Stimulated activated CD4-positive, alpha-beta T cell treated with anti-CD3 and anti-CD28 coated beads, Interleukin-2, amount 100 ng/mL, for 24 hours (primary cell): ENCODE results near the gene PARVB.

Experiments used
- DNase-seq, 2 donors: peaks; one replicate each; pipeline ENCODE4 v3.0.0-alpha.2; 2020

The PARVB gene

DNA sequence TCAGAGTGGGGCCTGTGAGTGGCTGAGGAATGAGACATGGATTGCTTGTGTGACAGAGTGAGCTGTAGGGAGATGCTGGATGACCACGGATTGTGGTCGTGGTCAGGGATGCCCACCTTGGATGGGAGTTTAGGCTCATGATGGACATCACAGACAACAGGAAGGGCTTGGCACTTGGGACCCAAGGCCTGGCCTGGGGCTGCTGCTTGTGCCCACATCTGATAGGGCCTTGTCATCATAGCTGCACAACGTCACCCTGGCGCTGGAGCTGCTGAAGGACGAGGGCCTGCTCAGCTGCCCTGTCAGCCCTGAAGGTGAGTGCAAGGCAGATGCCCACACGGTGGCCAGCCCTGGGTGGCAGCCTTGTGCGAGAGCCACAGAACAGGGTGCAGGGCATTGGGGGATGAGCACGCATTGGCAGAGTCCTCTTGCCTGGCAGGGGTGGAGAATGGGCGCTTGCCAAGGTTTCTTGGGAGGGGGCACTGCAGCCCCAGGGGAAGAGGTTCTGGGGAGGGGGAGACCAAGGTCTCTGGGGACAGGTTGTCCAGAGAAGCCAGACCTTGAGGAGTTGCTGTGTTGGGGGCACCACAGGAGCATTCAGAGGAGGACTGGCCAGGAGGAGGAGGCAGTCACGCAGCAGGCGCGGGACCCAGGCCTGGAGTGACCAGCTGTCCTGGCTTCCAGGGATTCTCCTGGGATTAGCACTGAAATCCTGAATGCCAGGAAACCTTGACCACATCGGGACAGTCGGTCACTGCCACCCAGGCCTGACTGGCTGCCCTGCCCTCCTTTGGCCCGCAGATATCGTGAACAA, 181.6 kb downstream of the PARVB start:
- no peak for DNase-seq

DNA sequence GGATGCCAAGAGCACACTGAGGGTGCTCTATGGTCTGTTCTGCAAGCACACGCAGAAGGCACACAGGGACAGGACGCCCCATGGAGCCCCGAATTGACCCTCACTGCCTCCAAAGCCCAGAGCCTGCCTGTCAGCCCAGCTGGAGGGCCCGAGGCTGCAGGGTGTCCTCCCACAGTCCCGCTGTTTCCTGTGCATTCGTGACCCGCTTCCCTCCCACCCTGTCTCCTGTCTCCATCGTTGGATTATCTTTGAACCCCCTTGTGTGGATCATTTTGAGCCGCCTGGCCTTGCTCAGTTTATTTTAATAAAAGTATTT, 182.2 kb downstream of the PARVB start:
- DNase-seq = no peak

DNA sequence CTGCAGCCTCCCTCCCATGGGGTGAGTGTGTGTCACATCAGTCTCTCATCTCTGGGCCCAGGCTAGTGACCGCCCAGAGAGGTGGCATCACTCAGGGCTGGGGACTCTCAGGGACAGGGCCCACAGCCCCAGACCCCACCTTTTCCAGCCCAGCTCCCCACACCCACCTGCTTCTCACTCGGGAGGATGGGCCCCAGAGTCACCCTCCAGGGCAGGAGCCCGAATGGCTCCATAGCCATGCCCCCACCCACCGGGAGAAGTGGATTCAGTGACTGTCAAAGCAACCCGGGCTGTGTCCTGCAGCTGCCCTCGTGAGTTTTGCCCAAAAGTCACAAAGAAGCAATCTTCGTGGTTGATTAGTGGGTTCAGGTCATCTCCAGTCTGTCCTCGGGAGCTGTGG, 182.6 kb downstream of the PARVB start:
- DNase-seq = no peak

DNA sequence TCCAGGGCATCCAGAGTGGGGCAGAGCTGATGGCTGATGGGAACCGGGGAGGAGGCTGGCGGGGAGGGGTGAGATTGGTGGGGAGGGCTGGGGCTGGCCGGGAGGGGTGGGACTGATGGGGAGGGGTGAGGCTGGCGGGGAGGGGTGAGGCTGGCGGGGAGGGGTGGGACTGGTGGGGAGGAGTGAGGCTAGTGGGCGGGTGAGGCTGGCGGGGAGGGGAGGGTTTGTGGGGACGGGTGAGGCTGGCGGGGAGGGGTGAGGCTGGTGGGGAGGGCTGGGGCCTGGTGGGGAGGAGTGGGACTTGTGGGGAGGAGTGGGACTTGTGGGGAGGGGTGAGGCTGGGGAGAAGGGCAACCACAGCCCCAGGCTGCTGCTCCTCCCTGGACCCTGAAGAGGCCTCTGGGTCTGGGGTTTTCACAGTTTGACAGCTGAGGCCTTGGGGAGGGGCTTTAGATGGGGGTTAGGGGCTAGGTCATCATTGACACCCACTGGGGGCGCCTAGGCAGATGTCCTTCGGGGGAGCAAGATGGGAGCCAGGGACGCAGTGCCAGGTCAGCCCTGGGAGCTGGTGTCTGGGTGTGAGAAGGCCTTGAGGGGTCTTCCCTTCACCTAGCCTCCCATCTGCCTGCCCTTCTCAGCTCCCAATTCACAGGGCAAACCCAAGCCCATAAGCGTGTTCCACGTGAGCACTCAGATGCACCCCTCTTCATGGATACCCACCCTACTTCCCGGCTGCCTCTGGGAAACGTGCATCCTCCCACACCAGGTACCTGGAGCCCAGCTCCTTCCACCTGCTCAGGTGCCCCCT, 183.3 kb downstream of the PARVB start:
- no peak for DNase-seq

DNA sequence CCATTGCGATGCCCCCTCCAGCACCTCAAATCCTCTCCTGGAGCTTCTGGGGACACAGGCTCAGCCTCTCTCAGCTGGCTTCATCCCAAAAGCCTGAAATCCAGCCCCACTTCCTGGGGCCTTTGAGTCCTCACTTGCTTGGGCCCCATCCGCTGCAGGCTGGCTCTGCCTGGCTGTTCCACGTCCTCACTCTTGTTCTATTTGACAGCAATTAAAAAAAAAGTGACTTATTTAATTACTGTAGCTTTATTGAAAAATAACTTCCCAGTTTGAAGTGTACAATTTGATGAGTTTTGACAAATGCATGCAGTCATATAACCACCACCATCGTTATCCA, 183.8 kb downstream of the PARVB start:
- no peak for DNase-seq

DNA sequence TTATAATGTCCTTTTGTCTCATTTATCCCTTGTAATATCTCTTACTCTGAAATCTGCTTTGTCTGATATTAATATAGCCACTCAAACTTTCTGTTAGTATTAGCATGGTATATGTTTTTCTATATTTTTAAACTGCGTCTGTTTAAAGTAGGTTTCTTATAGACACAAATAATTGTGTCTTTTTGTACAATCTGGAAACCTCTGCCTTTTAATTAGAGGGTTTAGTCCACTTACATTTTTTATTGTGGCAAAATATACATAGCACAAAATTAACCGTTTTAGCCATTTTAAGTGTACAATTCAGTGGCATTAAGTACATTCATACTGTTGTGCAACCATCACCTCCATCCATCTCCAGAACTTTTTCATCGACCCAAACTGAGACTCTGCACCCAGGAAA, 185.2 kb downstream of the PARVB start:
- DNase-seq = no peak

DNA sequence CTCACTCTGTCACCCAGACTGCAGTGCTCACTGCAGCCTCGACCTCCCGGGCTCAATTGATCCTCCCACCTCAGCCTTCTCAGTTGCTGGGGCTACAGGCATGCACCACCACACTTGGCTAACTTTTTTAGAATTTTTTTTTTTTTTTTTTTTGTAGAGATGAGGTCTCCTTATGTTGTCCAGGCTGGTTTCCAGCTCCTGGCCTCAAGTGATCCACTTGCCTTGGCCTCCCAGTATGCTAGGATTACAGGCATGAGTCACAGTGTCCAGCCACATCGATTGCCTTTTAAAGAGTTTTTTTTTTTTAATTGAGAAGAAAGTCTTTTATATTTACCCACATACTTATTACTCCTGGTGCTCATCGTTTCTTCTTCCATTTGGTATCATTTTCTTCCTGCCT, 186.6 kb downstream of the PARVB start:
- no peak for DNase-seq

DNA sequence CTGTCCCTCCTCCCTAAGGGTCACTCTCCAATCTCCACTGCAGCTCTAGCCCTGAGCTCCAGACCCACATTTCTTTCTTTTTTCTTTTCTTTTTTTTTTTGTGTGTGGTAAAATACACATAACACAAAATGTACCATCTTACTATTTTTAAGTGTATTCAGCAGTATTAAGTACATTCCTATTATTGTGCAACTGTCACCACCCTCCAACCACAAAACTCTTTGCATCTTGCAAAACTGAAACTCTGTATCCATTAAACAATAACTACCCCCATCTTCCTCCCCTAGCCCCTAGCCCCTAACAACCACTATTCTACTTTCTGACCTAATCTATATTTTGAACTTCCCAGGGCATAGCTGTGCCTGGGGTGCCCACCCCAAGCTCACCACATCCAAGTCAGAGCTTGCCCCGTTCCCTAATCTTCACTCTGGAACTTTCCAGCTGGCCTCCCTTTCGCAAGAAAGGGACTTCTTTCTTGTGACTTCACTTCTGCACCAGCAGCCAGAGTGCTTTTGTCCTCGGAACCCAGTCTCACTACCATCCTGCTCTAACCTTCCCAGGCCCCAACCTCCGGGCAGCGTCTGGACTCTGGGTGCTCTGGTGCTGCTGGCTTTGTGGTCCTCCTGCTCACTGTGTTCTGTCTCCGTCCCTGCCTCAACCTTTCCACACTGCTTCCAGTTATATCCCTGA, 187.3 kb downstream of the PARVB start:
- DNase-seq = no peak

DNA sequence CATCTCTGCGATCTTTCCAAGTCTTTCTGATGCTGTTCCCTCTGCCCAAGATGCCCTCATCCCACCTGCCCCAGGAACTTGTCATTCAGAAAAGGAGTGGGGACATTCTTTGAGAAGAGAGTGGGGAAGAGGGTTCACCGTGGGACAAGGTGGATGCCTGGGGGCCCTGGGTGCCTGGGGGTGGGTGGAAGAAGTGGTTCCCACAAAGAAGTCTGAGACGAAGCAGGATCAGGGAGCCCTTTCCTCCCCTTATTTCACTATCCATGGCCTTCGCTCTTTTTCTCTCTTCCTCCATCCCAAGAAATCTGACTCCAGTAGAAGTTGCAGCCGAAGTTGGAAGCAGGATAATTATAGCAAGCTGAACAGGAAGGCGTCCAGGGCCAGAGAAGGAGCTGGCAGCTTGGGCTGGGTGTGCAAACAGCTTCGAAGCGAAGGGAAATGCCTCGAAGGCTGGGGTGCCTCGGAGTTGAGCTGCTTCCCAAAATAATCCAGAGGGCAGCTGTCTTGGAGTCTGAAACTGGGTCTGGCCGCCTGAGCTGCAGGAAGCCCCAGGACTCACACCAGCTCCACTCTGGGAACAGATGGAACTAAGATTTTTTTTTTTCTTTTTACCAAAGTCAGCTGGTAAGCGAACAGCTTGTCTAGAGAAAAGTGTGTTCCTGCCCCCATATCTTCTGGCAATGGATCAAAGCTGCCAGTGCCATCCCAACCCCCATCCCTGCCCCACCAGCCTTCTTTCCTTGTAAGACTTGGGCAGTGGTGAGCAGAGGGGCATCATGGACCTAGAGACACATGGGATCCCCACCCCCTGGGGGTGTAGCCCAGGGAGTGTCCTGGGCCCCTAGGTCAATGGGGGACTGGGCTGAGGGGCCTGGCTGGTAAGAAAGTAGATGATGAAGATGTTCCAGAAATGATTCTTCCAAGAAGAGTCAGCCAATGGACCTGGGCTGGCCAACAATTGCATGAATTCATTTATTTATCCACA, 188.1 kb downstream of the PARVB start:
- DNase-seq = no peak

DNA sequence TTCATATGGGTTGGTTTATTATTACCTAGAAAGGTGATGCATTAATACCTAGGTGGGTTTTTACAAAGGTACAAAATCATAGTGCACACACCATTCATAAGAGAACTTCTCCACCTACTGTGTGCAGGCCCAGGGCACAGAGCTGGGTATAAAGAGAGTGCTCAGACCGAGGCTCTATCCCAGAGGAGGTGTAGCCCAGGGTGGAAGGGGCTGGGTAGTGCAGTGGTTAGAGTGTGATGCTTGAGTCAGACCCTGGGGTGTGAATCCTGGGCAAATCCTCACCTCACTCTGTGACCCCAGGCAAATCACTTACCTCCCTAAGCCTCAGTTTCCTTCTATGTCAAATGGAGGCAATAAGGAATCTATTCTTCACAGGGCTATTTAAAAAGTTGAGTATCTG, 188.8 kb downstream of the PARVB start:
- DNase-seq = no peak

DNA sequence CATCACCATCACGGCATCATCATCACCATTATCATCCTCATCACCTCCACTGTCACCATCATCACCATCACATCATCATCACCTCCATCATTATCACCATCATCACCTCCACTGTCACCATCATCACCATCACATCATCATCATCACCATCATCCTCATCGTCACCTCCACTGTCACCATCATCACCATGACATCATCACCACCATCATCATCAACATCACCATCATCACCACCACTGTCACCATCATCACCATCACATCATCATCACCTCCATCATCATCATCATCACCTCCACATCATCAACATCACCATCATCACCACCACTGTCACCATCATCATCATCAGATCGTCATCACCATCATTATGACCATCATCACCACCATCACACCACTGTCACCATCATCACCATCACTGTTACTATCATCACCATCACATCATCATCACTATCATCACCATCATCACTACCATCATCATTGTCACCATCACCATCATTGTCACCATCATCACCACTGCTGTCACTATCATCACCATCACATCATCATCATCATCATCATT, 189.5 kb downstream of the PARVB start:
- DNase-seq = no peak

DNA sequence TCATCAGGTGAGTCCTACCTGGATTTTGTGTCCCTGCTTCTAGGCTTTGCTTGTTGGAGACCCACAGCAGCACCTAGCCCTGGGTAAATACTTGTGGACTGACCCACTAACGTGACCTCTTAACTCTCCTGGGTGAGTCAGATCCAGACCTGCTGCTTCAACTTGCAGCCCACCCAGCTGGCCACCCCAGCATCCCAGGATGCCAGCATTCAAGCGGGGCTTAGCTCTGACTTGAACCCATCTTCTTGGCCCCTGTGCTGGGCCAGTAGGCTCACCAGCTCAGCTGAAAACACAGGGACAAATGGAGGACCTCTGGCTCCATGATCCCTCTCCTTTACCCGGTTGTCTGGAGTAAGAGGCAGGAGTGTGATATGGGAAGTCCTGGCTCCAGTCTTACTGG, 190.1 kb downstream of the PARVB start:
- DNase-seq = no peak

DNA sequence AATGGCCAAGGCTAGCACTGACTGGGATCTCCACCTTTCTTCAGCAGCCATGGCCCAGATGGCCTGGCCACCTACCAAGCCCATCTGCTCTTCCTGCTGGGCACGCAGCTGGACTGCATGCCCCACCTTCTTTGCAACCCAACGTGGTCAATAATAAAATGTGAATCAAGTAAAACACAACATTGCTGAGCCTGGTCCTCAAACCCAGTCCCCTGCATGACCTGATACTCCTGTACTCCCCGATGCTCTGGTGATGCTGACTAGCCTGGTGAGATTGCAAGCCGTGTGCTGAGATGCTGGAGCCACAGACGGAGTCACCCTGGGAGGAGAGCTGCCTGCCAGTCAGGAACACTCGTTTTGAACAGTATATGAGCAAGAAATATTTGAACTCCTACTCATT, 190.7 kb downstream of the PARVB start:
- DNase-seq = no peak

DNA sequence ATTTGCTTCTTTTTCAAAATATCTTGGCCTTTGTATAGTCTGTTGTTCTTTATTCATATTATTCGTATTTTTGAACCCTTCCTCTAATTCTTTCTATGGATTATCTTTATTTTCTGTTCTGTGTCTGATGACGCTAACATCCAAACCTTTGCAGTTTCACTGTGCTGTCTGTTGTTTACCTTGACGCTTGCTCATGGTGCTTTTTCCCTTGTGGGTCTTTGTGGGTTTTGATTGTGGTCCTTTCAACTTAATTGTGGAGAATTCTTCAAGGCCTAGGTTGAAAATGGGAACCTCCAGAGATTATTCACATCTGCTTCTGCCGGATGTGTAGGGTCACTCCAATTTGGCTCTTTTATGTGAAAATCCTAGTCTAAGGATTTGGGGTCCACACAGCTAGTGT, 191.2 kb downstream of the PARVB start:
- DNase-seq = no peak

DNA sequence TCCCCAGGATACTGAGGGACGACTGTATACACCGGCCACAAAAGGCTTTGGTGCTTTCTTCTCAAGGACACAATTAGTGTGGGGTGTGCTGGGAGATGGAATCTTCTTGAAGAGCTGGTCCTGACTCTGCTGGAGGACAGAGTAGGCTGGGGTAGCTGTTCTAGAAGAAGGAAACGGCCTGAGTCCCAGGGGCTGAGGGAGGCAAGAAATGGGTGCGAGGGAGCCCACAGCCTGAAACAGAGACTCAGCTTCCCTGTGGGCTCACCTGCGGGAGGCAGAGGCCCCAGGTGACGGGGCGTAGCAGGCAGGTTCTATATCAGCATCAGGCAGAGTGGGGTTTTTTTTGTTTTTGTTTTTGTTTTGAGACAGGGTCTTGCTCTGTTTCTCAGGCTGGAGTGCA, 193.2 kb downstream of the PARVB start:
- no peak for DNase-seq

DNA sequence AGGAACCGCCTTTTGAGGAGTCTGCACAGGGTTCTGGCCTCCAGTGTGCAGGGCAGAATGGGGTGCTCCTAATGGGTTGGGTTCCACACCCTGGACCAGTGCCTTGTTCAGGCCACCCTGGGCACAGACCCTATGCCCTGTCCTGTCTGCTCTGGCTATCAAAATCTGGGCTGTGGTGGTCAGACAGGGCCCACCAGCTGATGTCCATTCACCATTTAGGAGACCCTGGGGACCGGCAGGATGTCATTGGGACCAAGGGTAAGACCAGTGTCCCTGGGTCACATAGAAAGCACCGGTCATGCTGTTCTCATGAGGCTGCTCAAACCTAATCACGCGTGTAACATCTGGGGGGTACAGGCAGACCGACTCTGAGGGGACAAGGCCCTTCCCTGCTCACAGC, 194.0 kb downstream of the PARVB start:
- no peak for DNase-seq

DNA sequence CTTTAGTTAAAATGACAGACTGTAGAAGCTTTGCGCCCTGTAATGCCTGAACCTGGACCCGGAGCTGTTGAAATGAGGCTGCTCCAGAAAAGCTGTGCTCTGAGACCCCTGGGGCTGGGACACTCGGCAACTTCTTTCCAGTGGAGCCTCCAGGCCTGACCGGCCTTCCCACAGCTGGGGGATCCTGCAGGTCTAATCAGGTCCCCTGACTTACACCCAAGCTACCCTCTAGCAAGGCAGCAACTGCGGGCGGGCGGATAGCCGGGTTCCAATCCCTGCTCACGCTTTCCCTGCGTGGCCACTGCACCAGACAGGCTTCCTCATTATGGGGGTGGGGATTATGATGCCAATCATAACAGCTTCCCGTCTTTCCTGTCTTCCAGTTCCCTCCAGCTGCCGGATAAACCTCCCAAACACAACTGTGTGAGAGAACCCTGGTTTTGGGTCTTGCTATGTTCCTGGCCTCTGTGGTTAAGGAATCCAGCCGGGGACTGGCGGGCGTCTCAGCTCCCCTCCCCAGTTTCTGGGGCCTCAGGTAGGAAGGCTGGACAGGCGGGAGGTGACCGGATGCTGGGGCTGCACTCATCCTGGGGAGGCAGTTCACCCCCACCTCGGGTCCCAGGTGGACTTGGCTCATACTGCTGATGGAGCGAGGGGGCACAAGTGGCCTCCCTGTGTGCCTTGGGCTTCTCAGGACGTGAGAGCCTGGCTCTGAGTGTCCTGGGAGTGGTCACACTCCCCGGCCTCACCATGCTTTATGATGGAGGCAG, 195.2 kb downstream of the PARVB start:
- DNase-seq = no peak

DNA sequence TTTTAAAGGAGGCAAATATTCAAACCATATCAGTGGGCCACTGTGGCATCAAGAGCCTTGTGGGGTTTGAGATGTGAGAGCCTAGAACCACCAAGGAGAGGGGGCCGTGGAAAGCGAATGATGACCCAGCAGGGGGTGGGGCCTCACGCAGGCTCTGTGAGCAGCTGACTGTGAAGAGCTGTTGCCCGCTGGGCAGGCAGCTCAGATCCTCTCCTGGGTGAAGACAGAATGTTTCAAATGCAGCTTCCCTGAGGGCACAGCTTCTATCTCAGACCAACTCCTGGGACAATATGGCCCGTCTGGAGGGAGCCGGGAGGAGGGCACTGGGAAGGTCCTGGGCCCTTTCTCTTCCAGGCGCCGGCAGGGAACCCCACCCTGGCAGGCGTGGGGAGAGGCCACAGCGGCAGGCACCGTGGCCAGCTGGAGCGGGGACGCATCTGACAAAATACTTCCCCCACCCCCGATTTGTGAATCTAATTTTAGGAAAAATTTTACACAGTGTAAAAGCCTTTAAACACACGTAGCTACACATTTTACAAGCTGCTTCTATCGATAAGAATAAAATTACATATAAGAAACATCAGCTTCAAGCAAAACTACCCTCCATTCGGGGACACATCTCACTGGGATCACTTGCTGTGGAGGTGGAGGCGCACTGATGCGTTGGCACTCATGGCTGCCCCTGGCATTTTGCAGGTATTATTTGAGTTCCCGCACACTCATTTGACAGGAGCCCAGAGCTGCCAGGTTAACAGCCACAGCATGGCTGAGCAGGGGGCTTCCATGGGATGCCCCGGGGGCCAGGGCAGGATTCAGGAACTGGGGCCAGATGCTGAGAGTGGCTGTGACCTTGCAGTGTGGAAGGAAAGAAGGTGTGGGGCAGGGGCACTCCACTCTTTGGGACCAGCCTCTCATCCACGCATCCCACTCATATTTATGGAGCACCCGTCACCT, 196.9 kb downstream of the PARVB start:
- DNase-seq = no peak

DNA sequence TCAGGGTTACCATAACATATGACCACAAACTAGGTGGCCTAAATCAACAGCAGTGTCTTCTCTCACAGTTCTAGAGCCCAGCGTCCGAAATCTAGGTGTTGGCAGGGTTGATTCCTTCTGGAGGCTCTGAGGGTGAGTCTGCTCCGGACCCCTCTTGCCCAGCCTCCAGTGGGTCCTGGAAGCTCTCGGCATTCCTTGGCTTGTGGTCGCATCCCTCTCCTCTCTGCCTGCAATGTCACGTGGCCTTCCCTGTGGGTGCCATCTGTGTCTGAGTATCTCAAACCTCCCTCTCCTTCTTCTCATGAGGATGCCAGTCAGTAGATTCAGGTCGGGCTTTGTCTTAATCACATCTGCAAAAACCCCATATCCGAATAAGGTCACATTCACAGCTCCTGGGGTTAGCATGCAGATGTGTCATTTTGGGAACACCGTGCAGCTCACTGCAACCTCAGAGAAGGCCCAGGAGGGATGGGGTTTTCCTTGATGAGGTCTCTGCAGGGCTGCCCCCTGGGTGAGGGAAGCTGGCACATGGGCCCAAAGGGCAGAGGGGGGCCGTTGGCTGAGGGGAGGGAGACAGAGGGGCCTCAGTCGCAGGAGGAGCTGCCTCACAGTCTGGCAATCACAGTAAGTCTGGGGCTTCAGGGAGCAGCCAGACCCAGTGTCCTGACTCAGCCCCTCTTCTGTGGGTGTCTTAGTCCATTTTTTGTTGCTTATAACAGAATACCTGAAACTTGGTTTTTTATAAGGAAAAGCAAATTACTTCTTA, 197.8 kb downstream of the PARVB start:
- no peak for DNase-seq
